Activated T-cell treated with anti-CD3 and anti-CD28 coated beads for 1 hour (primary cell): ENCODE data around the gene FSTL4.

Source experiments
- DNase-seq: peaks from one replicate; pipeline ENCODE4 v3.0.0-alpha.2; 2020; ENCODE audit warnings: low read depth

Gene FSTL4

GRCh38 chr5:133170756-133171387 is 441.5 kb downstream of the FSTL4 start:
- peak; percentile 52 for DNase-seq

GRCh38 chr5:133164759-133165158 is 447.6 kb downstream of the FSTL4 start:
- DNase-seq = no peak

GRCh38 chr5:133163839-133164238 is 448.5 kb downstream of the FSTL4 start:
- DNase-seq = no peak

- DNase-seq = no peak
Measured at GRCh38 chr5:133159543-133159942, 452.8 kb downstream of the FSTL4 start.

GRCh38 chr5:133155326-133155969 is 456.9 kb downstream of the FSTL4 start:
- DNase-seq = no peak

- no peak for DNase-seq
Measured at GRCh38 chr5:133154274-133155075, 457.9 kb downstream of the FSTL4 start.

GRCh38 chr5:133150909-133151544 is 461.3 kb downstream of the FSTL4 start:
- DNase-seq = no peak

- no peak for DNase-seq
Measured at GRCh38 chr5:133149345-133149744, 463.0 kb downstream of the FSTL4 start.

GRCh38 chr5:133147815-133148567 is 464.4 kb downstream of the FSTL4 start:
- DNase-seq = no peak

- DNase-seq = no peak
Measured at GRCh38 chr5:133147411-133147810, 464.9 kb downstream of the FSTL4 start.
